K562 (cell line): ENCODE data around the gene TTC16. TPM values are rescaled to one million over a fixed set of nuclear protein-coding genes. Genes with fewer than 3 reads are reported as not detected.

ENCODE experiments used
- ATF7 ChIP-seq: fragments of 450-650 bp; IDR thresholded peaks from 2 replicates; pipeline ENCODE4 v1.7.1; 2014; ENCODE audit warnings: mild to moderate bottlenecking, moderate library complexity
- HDAC2 ChIP-seq: fragments of 450-650 bp; IDR thresholded peaks from 2 replicates; pipeline ENCODE4 v1.6.1; 2016; ENCODE audit warnings: mild to moderate bottlenecking
- HDAC3 ChIP-seq: fragments of 450-650 bp; IDR thresholded peaks from 2 replicates; pipeline ENCODE4 v1.6.1; 2018; ENCODE audit warnings: borderline replicate concordance, mild to moderate bottlenecking, moderate library complexity; ENCODE audit not compliant: partially characterized antibody
- KLF10 ChIP-seq: fragments of 250-450 bp; sonication (Bioruptor Pico); IDR thresholded peaks from 2 replicates; pipeline ENCODE4 v1.6.1; 2021; ENCODE audit warnings: matching md5 sums
- MTA2 ChIP-seq: fragments of 450-650 bp; IDR thresholded peaks from 2 replicates; pipeline ENCODE4 v1.6.1; 2016; ENCODE audit warnings: low read depth
- NCOA6 ChIP-seq: fragments of 450-650 bp; IDR thresholded peaks from 2 replicates; pipeline ENCODE4 v1.6.1; 2017; ENCODE audit warnings: mild to moderate bottlenecking
- NFRKB ChIP-seq: fragments of 450-650 bp; IDR thresholded peaks from 2 replicates; pipeline ENCODE4 v1.6.1; 2016; ENCODE audit warnings: low read depth
- PHF20 ChIP-seq: fragments of 450-650 bp; IDR thresholded peaks from 2 replicates; pipeline ENCODE4 v1.6.1; 2018; ENCODE audit not compliant: partially characterized antibody
- STAT5A ChIP-seq: IDR thresholded peaks from 2 replicates; pipeline ENCODE4 v1.6.1; 2012; ENCODE audit warnings: low read length, inconsistent platforms, borderline replicate concordance
- XRCC3 ChIP-seq: fragments of 450-650 bp; IDR thresholded peaks from 2 replicates; pipeline ENCODE4 v1.6.1; 2017; ENCODE audit warnings: mild to moderate bottlenecking, moderate library complexity
- XRCC5 ChIP-seq: fragments of 200-400 bp; formaldehyde crosslinking; IDR thresholded peaks from 2 replicates; pipeline ENCODE4 v1.6.1; 2017; ENCODE audit warnings: low read depth, mild to moderate bottlenecking, low read length
- ZBED1 ChIP-seq: IDR thresholded peaks from 2 replicates; pipeline ENCODE4 v1.6.1; 2014
- ZNF121 ChIP-seq: sonication (generic); formaldehyde crosslinking; conservative IDR thresholded peaks from 2 replicates; pipeline ENCODE4 v1.8.0; 2022; ENCODE audit warnings: missing genetic modification reagents
- polyA plus RNA-seq, 8 experiments: library from polyadenylated mRNA; depleted of rRNA in 4 of 8; stranded (reverse) in 5 of 8; unstranded in 3 of 8; fragments of >200 nt; fragmentation: Nextera tagmentation in 2 of 8; fragmentation: Illumina TruSeq in 1 of 8; extraction: Ambion mirVana in 2 of 8; extraction: Trizol in 1 of 8; gene quantifications; 2 replicates each; pipeline versions ENCODE4 v1.2.1 to v1.2.3, GENCODE V29; 2011 to 2014; ENCODE audit warnings: inconsistent platforms in 1 of 8, missing spikeins in 1 of 8
- total RNA-seq, 7 experiments: library from RNA; depleted of rRNA in 6 of 7; stranded (reverse); fragments of >200 nt in 6 of 7; fragmentation: Illumina TruSeq in 2 of 7; extraction: Trizol in 2 of 7; gene quantifications; 2 replicates each; pipeline versions ENCODE4 v1.2.1 to v1.2.3, GENCODE V29; 2011 to 2021; ENCODE audit warnings: low replicate concordance in 1 of 7
- TF ChIP-seq, protein P1 (sequence below), 2 experiments: IDR thresholded peaks in 1 of 2; conservative IDR thresholded peaks in 1 of 2; 2 replicates each; pipeline ENCODE4 v1.6.1; 2016; ENCODE audit warnings: low read depth in 2 of 2, mild to moderate bottlenecking in 1 of 2, missing compliant biosample characterization in 1 of 2, missing genetic modification characterization in 1 of 2, moderate library complexity in 1 of 2
- TF ChIP-seq, protein P2 (sequence below): sonication (generic); formaldehyde crosslinking; IDR thresholded peaks from 2 replicates; pipeline ENCODE4 v1.8.0; 2022; ENCODE audit warnings: mild to moderate bottlenecking, low read depth, missing genetic modification reagents
- TF ChIP-seq, protein P3 (sequence below): sonication (generic); formaldehyde crosslinking; IDR thresholded peaks from 2 replicates; pipeline ENCODE4 v1.8.0; 2022; ENCODE audit warnings: mild to moderate bottlenecking, missing genetic modification reagents
- TF ChIP-seq, protein P4 (sequence below): fragments of 450-650 bp; IDR thresholded peaks from 2 replicates; pipeline ENCODE4 v1.6.1; 2016; ENCODE audit warnings: borderline replicate concordance
- TF ChIP-seq, protein P5 (sequence below), 3 experiments: fragments of 200-800 bp in 1 of 3; sonication (Bioruptor generic) in 1 of 3; sonication (generic) in 1 of 3; formaldehyde crosslinking in 1 of 3; IDR thresholded peaks; 2 replicates each; pipeline versions ENCODE4 v1.6.1 to v1.8.0; 2016 to 2022; ENCODE audit warnings: mild to moderate bottlenecking in 2 of 3, missing compliant biosample characterization in 2 of 3, missing genetic modification characterization in 2 of 3, missing genetic modification reagents in 1 of 3
- TF ChIP-seq, protein P6 (sequence below), 3 experiments: IDR thresholded peaks in 2 of 3; conservative IDR thresholded peaks in 1 of 3; 2 replicates each; pipeline ENCODE4 v1.5.1; 2011 to 2012; ENCODE audit warnings: low read length in 3 of 3, mild to moderate bottlenecking in 3 of 3, control low read depth in 2 of 3, improper control_type of control experiment in 1 of 3, inconsistent platforms in 1 of 3, low read depth in 1 of 3, mixed read lengths in 1 of 3, moderate library complexity in 1 of 3; ENCODE audit not compliant: insufficient read depth in 2 of 3

TTC16 gene
- total and polyA plus RNA-seq, 9 of the 15 experiments (the other 6 are each of a cell fraction or from before 2014, with no cell fraction given) = 0.11 TPM; not detected in 8

DNA sequence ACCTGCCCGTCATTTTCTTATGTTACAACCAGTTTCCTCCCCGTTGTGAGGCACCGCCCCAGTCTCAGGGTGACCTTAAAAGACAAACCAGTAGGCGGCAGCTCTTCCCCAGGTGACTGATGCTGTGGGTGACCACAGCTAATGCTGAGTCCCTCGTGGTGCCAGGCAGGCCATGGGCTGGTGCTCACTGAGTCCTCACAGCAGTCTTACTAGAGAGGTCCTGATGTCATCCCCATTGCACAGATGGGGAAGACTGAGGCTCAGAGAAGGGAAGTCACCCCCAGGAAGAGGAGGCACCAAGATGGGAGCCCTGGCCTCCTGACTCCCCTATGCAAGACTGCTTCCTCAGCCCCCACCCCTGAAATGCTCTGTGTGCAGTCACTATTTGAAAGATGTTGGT is 8.1 kb upstream of the TTC16 start (continued):
- TF ChIP-seq, protein P1, sequence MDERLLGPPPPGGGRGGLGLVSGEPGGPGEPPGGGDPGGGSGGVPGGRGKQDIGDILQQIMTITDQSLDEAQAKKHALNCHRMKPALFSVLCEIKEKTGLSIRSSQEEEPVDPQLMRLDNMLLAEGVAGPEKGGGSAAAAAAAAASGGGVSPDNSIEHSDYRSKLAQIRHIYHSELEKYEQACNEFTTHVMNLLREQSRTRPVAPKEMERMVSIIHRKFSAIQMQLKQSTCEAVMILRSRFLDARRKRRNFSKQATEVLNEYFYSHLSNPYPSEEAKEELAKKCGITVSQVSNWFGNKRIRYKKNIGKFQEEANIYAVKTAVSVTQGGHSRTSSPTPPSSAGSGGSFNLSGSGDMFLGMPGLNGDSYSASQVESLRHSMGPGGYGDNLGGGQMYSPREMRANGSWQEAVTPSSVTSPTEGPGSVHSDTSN (CRISPR knock-in tag; IDR thresholded peaks at IDR 0.05; ENCODE audit: low read depth) = no peak
- TF ChIP-seq, protein P1 (tag; conservative IDR thresholded peaks at IDR 0.05; ENCODE audit: low read depth) = no peak
- peak; percentile 73; the same call in 1 of the 2 replicates for TF ChIP-seq HDAC2
- TF ChIP-seq XRCC5 = no peak
- TF ChIP-seq XRCC3 = no peak
- no peak for TF ChIP-seq KLF10 (CRISPR knock-in tag)
- TF ChIP-seq STAT5A = no peak
- TF ChIP-seq, protein P2, sequence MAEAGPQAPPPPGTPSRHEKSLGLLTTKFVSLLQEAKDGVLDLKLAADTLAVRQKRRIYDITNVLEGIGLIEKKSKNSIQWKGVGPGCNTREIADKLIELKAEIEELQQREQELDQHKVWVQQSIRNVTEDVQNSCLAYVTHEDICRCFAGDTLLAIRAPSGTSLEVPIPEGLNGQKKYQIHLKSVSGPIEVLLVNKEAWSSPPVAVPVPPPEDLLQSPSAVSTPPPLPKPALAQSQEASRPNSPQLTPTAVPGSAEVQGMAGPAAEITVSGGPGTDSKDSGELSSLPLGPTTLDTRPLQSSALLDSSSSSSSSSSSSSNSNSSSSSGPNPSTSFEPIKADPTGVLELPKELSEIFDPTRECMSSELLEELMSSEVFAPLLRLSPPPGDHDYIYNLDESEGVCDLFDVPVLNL (CRISPR knock-in tag) = no peak
- TF ChIP-seq, protein P3, sequence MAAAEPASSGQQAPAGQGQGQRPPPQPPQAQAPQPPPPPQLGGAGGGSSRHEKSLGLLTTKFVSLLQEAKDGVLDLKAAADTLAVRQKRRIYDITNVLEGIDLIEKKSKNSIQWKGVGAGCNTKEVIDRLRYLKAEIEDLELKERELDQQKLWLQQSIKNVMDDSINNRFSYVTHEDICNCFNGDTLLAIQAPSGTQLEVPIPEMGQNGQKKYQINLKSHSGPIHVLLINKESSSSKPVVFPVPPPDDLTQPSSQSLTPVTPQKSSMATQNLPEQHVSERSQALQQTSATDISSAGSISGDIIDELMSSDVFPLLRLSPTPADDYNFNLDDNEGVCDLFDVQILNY (CRISPR knock-in tag) = no peak
- no peak for TF ChIP-seq NCOA6
- peak; percentile 20 for TF ChIP-seq PHF20
- TF ChIP-seq MTA2 = no peak
- TF ChIP-seq, protein P4, sequence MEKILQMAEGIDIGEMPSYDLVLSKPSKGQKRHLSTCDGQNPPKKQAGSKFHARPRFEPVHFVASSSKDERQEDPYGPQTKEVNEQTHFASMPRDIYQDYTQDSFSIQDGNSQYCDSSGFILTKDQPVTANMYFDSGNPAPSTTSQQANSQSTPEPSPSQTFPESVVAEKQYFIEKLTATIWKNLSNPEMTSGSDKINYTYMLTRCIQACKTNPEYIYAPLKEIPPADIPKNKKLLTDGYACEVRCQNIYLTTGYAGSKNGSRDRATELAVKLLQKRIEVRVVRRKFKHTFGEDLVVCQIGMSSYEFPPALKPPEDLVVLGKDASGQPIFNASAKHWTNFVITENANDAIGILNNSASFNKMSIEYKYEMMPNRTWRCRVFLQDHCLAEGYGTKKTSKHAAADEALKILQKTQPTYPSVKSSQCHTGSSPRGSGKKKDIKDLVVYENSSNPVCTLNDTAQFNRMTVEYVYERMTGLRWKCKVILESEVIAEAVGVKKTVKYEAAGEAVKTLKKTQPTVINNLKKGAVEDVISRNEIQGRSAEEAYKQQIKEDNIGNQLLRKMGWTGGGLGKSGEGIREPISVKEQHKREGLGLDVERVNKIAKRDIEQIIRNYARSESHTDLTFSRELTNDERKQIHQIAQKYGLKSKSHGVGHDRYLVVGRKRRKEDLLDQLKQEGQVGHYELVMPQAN = no peak
- TF ChIP-seq, protein P5, sequence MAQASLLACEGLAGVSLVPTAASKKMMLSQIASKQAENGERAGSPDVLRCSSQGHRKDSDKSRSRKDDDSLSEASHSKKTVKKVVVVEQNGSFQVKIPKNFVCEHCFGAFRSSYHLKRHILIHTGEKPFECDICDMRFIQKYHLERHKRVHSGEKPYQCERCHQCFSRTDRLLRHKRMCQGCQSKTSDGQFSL (CRISPR knock-in tag; IDR thresholded peaks at IDR 0.05) = 0 out of 2 replicates have a peak, but pooled peaks have one; percentile 21
- TF ChIP-seq, protein P5 (tag; IDR thresholded peaks at IDR 0.05) = no peak
- TF ChIP-seq, protein P6, sequence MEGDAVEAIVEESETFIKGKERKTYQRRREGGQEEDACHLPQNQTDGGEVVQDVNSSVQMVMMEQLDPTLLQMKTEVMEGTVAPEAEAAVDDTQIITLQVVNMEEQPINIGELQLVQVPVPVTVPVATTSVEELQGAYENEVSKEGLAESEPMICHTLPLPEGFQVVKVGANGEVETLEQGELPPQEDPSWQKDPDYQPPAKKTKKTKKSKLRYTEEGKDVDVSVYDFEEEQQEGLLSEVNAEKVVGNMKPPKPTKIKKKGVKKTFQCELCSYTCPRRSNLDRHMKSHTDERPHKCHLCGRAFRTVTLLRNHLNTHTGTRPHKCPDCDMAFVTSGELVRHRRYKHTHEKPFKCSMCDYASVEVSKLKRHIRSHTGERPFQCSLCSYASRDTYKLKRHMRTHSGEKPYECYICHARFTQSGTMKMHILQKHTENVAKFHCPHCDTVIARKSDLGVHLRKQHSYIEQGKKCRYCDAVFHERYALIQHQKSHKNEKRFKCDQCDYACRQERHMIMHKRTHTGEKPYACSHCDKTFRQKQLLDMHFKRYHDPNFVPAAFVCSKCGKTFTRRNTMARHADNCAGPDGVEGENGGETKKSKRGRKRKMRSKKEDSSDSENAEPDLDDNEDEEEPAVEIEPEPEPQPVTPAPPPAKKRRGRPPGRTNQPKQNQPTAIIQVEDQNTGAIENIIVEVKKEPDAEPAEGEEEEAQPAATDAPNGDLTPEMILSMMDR (IDR thresholded peaks at IDR 0.05 in 2 of 3, conservative IDR thresholded peaks at IDR 0.05 in 1 of 3; ENCODE audit: insufficient read depth in 2 of 3, low read depth in 1 of 3, low read length in 3 of 3) = peak in 2 of 3 experiments; percentile 29 to 37; a peak in 2 of 6 replicates
- no peak for TF ChIP-seq ATF7
- no peak for TF ChIP-seq NFRKB
- TF ChIP-seq ZBED1 = no peak
- TF ChIP-seq ZNF121 (CRISPR knock-in tag) = no peak
- no peak for TF ChIP-seq HDAC3
